ENCODE data around the gene GASK1A.

Gene GASK1A

GRCh38 chr3:42946050-42946449 lies 33.1 kb upstream of the GASK1A start:
- H3K27ac ChIP-seq, result no peak overlapping the region
- TF ChIP-seq, protein P1, sequence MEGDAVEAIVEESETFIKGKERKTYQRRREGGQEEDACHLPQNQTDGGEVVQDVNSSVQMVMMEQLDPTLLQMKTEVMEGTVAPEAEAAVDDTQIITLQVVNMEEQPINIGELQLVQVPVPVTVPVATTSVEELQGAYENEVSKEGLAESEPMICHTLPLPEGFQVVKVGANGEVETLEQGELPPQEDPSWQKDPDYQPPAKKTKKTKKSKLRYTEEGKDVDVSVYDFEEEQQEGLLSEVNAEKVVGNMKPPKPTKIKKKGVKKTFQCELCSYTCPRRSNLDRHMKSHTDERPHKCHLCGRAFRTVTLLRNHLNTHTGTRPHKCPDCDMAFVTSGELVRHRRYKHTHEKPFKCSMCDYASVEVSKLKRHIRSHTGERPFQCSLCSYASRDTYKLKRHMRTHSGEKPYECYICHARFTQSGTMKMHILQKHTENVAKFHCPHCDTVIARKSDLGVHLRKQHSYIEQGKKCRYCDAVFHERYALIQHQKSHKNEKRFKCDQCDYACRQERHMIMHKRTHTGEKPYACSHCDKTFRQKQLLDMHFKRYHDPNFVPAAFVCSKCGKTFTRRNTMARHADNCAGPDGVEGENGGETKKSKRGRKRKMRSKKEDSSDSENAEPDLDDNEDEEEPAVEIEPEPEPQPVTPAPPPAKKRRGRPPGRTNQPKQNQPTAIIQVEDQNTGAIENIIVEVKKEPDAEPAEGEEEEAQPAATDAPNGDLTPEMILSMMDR (conservative IDR thresholded peaks at IDR 0.05), result no peak

- TF ChIP-seq, protein P1 (conservative IDR thresholded peaks at IDR 0.05), result peak; percentile 55
- no peak overlapping the region for H3K27ac ChIP-seq
Observed at GRCh38 chr3:42957573-42957972, 21.5 kb upstream of the GASK1A start.

GRCh38 chr3:42960282-42960681 lies 18.8 kb upstream of the GASK1A start:
- peak overlapping the region; percentile 27 for H3K27ac ChIP-seq
- TF ChIP-seq, protein P1 (conservative IDR thresholded peaks at IDR 0.05), result no peak

GRCh38 chr3:42960786-42961185 lies 18.3 kb upstream of the GASK1A start:
- H3K27ac ChIP-seq, result peak overlapping the region; percentile 27
- TF ChIP-seq, protein P1 (conservative IDR thresholded peaks at IDR 0.05), result no peak

DNA sequence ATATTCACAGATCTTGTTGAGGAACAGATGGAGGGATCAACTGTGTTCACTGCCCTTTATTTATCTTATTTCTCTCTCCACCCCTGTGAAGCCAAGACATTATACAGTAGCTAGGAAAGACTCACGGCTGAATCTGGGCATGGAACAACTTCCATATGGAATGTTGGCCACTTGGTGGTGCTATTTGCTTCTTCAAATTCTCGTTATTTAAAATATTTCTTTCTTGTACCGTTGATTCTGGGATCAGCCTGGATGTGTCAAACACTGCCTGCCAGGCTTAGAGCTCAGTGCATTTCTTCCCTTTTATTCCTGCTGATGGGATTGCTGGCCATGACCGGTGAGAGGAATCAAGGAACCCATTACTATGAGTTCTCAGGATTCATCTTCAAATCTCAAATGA lies 17.5 kb upstream of the GASK1A start:
- TF ChIP-seq, protein P1 (conservative IDR thresholded peaks at IDR 0.05), result peak; percentile 80
- H3K27ac ChIP-seq, result peak overlapping the region; percentile 27

GRCh38 chr3:42963269-42963668 lies 15.8 kb upstream of the GASK1A start:
- TF ChIP-seq, protein P1 (conservative IDR thresholded peaks at IDR 0.05), result no peak
- no peak overlapping the region for H3K27ac ChIP-seq

DNA sequence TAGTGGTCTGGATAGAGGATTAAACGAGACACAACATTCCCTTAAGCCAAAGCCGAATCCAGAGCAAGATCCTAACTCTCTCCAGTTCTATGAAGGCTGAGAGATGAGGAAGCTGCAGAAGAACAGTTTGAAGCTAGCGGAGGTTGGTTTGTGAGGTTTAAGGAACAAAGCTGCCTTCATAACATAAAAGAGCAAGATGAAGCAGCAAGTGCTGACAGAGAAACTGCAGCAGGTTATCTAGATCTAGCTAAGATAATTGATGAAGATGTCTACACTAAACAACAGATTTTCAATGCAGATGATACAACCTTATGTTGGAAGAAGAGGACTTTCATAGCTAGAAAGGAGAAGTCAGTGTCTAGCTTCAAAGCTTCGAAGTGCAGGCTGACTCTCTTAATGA lies 14.8 kb upstream of the GASK1A start:
- H3K27ac ChIP-seq, result no peak overlapping the region
- TF ChIP-seq, protein P1 (conservative IDR thresholded peaks at IDR 0.05), result no peak

- no peak overlapping the region for H3K27ac ChIP-seq
- TF ChIP-seq, protein P1 (conservative IDR thresholded peaks at IDR 0.05), result no peak
Observed at GRCh38 chr3:42970557-42970956, 8.6 kb upstream of the GASK1A start.
